HEK293 (cell line): ENCODE measurements around the gene CYP4F2.

Experiments used
- BCL6B ChIP-seq: fragments of 450-650 bp; formaldehyde crosslinking; IDR thresholded peaks from 2 replicates; pipeline ENCODE4 v1.5.1; 2017; ENCODE audit warnings: missing biosample characterization, missing genetic modification characterization
- CTCF ChIP-seq: fragments of 450-650 bp; formaldehyde crosslinking; IDR thresholded peaks from 2 replicates; pipeline ENCODE4 v1.5.1; 2016; ENCODE audit warnings: missing biosample characterization, missing genetic modification characterization
- KLF16 ChIP-seq: fragments of 450-650 bp; formaldehyde crosslinking; IDR thresholded peaks from 2 replicates; pipeline ENCODE4 v1.5.1; 2017; ENCODE audit warnings: missing biosample characterization, missing genetic modification characterization
- REST ChIP-seq: fragments of 450-650 bp; formaldehyde crosslinking; IDR thresholded peaks from 2 replicates; pipeline ENCODE4 v1.5.1; 2016; ENCODE audit warnings: missing biosample characterization, missing genetic modification characterization
- TCF7L2 ChIP-seq: IDR thresholded peaks from 2 replicates; pipeline ENCODE4 v1.6.1; 2011; ENCODE audit warnings: low read depth, mild to moderate bottlenecking, inconsistent platforms, low read length, moderate library complexity, borderline replicate concordance
- ZBTB10 ChIP-seq: fragments of 450-650 bp; formaldehyde crosslinking; IDR thresholded peaks from 2 replicates; pipeline ENCODE4 v1.5.1; 2016; ENCODE audit warnings: missing biosample characterization, missing genetic modification characterization
- ZNF274 ChIP-seq, 2 experiments: fragments of 200-500 bp in 1 of 2; fragments of 450-650 bp in 1 of 2; sonication (Bioruptor generic) in 1 of 2; formaldehyde crosslinking in 1 of 2; IDR thresholded peaks; 2 replicates each; pipeline versions ENCODE4 v1.5.1 to v1.6.1; 2014 to 2016; ENCODE audit warnings: borderline replicate concordance in 1 of 2, inconsistent platforms in 1 of 2, low read length in 1 of 2, missing biosample characterization in 1 of 2, missing genetic modification characterization in 1 of 2
- ZNF311 ChIP-seq: fragments of 450-650 bp; formaldehyde crosslinking; IDR thresholded peaks from 2 replicates; pipeline ENCODE4 v1.5.1; 2017; ENCODE audit warnings: missing biosample characterization, missing genetic modification characterization, borderline replicate concordance
- ZNF324 ChIP-seq: fragments of 450-650 bp; formaldehyde crosslinking; IDR thresholded peaks from 2 replicates; pipeline ENCODE4 v1.5.1; 2016; ENCODE audit warnings: missing biosample characterization, missing genetic modification characterization
- ZNF362 ChIP-seq: fragments of 450-650 bp; formaldehyde crosslinking; IDR thresholded peaks from 2 replicates; pipeline ENCODE4 v1.5.1; 2016; ENCODE audit warnings: missing biosample characterization, missing genetic modification characterization
- ZNF561 ChIP-seq: fragments of 450-650 bp; IDR thresholded peaks from 2 replicates; pipeline ENCODE4 v1.5.1; 2018; ENCODE audit warnings: missing biosample characterization, missing genetic modification characterization, borderline replicate concordance

- TF ChIP-seq ZNF324 (tag by site-specific recombination), result no peak
- TF ChIP-seq ZNF311 (tag by site-specific recombination), result no peak
- no peak for TF ChIP-seq ZBTB10 (tag by site-specific recombination)
- no peak for TF ChIP-seq ZNF274 (IDR thresholded peaks at IDR 0.05; ENCODE audit: low read length)
- no peak for TF ChIP-seq ZNF274 (tag by site-specific recombination; IDR thresholded peaks at IDR 0.05; ENCODE audit: borderline replicate concordance)
- TF ChIP-seq CTCF (tag by site-specific recombination), result no peak
- no peak for TF ChIP-seq KLF16 (tag by site-specific recombination)
- TF ChIP-seq REST (tag by site-specific recombination), result no peak
- TF ChIP-seq ZNF561, result no peak
- no peak for TF ChIP-seq TCF7L2
- no peak for TF ChIP-seq BCL6B
- no peak for TF ChIP-seq ZNF362
These were observed 4.4 kb upstream of the CYP4F2 start for GRCh38 chr19:15902254-15902653.
